UCSD-AML1 (cell line): Measurements from ENCODE around the gene VPS25.

ENCODE experiments used
- DNase-seq: peaks from one replicate; lab custom pipeline; 2025; ENCODE audit not compliant: unreplicated experiment; lab: John Stamatoyannopoulos, UW

VPS25 gene

GRCh38 chr17:42795061-42795460, 21.8 kb downstream of the VPS25 start:
- DNase-seq, result no peak

GRCh38 chr17:42795465-42795864, 22.2 kb downstream of the VPS25 start:
- DNase-seq, result no peak

GRCh38 chr17:42796066-42796758, 23.0 kb downstream of the VPS25 start:
- DNase-seq, result no peak

GRCh38 chr17:42797067-42798007, 24.1 kb downstream of the VPS25 start:
- no peak for DNase-seq

- no peak for DNase-seq
Observed at GRCh38 chr17:42798011-42798382, 24.7 kb downstream of the VPS25 start.

- peak; percentile 82 for DNase-seq
Observed at GRCh38 chr17:42798383-42799380, 25.4 kb downstream of the VPS25 start, which contains the start of the genes CNTD1 and COA3. Gene CNTD1 (plus strand): TSS chr17:42798861. CDS start chr17:42799068, 207 bp downstream. Gene COA3 (minus strand): TSS chr17:42798704. CDS start chr17:42798681, 23 bp downstream.

- no peak for DNase-seq
Observed at GRCh38 chr17:42803074-42803883, 30.0 kb downstream of the VPS25 start.

GRCh38 chr17:42804918-42805367, 31.7 kb downstream of the VPS25 start:
- DNase-seq, result no peak

- DNase-seq, result no peak
Observed at GRCh38 chr17:42806249-42806648, 33.0 kb downstream of the VPS25 start.

GRCh38 chr17:42809250-42809649, 36.0 kb downstream of the VPS25 start:
- DNase-seq, result no peak

GRCh38 chr17:42814633-42815399, 41.6 kb downstream of the VPS25 start:
- no peak for DNase-seq

- no peak for DNase-seq
Observed at GRCh38 chr17:42817866-42818265, 44.6 kb downstream of the VPS25 start.

GRCh38 chr17:42818379-42818778, 45.1 kb downstream of the VPS25 start:
- no peak for DNase-seq

- peak; percentile 60 for DNase-seq
Observed at GRCh38 chr17:42819939-42820535, 46.8 kb downstream of the VPS25 start.

- no peak for DNase-seq
Observed at GRCh38 chr17:42821176-42821575, 47.9 kb downstream of the VPS25 start.

- no peak for DNase-seq
Observed at GRCh38 chr17:42827472-42827871, 54.2 kb downstream of the VPS25 start.
